Ureter (tissue), 1 donor: ENCODE results near the gene RPS6KA2. TPM values are rescaled to one million over a fixed set of nuclear protein-coding genes. Genes with fewer than 3 reads are reported as not detected.

Experiments
- DNase-seq: peaks from one replicate; pipeline ENCODE4 v3.0.0-alpha.2; 2020; ENCODE audit warnings: low spot score
- total RNA-seq: library from RNA; stranded (reverse); gene quantifications from one replicate; pipeline ENCODE4 v1.2.4, GENCODE V29; 2023
- donor health status: DM: yes; HTN: yes; CAD: no.

Gene RPS6KA2
- total RNA-seq, 1 donor from 2014 or later = 85.3 TPM

DNA sequence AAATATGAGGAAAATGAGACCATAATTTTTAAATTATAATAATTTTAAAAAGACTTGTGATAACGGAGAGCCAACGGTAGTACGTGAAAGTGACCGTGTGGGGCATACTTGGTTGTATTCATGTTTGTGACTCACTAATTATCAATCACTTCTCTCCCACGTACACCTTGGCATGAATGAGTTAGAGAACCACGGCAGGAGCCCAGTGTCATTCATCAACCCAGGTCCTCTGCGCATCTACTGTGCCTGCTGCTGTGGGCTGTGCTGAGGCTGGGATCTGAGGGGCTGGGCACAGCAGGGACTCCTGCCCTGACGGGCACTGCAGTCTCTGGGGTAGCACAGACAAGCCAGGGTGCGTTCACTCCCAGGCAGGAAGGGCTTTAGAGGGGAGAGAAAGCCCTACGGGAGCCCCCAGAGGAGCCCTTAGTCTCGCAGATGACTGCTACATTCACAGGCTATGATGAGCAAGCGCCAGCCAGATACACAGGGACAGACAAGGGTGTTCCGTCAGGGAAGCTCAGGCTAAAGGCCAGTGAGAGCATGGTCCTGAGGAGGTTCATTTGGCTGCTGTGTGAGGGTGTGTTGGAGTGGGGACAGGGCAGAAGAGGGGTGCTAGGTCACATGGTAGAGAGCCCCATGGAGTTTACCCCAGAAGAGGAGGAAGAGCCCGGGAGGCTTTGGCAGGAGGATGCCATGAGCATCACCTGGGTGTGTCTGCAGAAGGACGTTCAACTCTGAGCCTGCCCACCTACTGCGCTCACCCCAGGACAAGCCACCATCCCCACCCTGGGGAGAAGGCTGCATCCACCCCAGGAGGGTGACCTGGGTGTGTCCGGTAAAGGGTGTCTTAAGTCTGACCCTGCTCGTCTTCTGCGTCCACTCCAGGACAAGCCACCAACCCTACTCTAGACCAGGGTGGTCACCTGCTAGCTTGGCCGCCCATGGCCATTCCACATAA is 8.2 kb upstream of the RPS6KA2 start:
- no peak for DNase-seq

DNA sequence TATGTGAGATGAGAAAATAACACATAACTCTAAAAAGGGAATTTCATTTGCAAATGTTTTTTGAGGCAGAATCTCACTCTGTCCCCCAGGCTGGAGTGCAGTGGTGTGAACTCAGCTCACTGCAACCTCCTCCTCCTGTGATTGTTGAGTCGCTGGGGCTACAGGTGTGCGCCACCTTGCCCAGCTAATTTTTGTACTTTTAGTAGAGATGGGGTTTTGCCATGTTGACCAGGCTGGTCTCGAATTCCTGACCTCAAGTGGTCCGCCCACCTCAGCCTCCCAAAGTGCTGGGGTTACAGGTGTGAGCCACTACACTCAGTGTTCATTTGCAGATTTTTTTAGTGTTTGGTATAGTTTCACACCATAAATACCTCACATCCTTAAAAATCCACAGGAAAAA is 7.5 kb upstream of the RPS6KA2 start:
- DNase-seq = peak; percentile 18

DNA sequence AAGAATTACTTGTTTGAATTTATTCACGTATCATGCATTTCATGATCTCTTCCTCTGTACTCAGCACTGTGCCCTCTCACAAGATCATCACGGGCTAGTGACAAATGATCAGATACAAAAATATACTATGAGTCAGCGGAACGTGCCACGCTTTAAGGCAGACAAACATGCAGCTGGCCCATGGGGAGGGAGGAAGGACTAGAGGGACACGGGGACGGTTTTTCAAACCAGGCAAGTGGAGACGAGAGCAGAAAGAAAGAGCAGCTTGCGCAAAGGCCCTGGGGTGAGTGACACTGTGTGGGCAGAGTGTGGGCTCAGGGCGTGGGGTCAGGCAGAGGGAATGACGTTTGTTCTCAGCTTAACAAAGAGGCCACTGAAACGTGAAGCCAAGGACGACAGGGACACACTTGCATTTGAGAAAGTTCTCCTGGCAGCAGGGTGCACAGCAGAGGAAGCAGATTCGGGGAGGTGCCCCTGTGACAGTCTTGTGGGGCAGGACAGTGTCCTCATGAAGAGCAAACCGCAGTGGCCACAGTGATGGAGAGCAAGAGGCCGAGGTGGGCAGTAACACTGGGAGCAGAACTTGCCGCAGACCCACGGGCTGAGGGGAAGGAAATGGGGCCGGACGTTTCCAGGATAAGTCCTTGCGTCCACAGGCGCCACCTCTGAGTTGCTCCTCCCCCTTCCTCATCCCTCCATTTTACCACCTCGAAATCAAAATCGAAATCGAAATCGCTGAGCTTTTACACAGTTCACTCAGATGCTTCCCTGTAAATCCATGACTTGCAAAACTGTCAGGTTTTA is 6.9 kb upstream of the RPS6KA2 start:
- DNase-seq = no peak

DNA sequence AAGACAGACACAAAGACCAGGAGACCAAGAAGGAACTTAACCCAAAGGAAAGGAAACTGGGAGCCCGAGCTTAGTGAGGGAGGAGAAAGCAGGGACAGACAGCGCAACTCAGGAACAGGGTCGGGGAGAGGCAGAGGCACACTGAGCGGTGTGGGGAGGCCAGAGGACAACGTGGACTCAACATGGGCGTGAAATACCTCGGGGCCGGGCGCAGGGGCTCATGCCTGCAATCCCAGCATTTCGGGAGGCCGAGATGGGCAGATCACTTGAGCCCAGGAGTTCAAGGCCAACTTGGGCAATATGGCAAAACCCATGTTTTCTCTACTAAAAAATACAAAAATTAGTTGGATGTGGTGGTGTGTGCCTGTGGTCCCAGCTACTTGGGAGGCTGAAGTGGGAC is 5.7 kb upstream of the RPS6KA2 start:
- DNase-seq = peak; percentile 39

DNA sequence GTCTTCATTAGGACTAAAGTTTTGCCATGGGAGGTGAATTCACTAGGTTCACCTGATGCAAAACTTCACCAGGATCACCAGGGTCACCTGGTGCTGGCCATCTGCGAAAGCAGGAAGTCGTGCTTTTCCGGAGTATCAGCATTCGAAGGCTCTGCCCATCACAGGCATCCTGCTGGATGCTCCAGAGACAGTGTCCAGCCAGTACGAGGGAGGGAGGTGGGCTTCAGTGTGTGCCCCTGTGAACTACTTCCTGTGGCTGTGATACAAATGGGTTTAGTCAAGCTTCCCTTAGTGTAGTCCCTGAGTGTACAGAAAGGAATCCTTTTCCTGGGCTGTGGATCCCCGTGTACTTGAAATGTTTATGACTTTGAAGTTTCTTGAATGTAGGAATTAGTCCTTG is 3.4 kb upstream of the RPS6KA2 start:
- DNase-seq = no peak

DNA sequence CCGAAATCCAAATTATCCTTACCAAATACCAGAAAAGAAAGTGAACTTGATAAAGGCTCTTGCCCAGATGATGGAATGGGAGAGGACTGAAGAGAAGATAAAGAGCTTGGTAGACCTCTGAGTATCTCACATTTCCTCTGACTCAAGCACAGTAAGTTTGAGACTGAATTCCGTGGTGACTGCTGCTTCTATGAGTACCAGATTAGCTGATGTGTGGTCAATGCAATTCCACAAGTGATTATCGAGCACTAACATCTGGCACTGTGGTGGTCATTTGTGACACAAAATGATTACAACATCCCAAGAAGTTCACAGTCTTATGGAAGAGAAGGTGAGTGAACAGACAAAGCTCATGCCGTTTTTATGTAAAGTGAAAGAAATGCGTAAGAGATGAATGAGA is 2.6 kb upstream of the RPS6KA2 start:
- no peak for DNase-seq

DNA sequence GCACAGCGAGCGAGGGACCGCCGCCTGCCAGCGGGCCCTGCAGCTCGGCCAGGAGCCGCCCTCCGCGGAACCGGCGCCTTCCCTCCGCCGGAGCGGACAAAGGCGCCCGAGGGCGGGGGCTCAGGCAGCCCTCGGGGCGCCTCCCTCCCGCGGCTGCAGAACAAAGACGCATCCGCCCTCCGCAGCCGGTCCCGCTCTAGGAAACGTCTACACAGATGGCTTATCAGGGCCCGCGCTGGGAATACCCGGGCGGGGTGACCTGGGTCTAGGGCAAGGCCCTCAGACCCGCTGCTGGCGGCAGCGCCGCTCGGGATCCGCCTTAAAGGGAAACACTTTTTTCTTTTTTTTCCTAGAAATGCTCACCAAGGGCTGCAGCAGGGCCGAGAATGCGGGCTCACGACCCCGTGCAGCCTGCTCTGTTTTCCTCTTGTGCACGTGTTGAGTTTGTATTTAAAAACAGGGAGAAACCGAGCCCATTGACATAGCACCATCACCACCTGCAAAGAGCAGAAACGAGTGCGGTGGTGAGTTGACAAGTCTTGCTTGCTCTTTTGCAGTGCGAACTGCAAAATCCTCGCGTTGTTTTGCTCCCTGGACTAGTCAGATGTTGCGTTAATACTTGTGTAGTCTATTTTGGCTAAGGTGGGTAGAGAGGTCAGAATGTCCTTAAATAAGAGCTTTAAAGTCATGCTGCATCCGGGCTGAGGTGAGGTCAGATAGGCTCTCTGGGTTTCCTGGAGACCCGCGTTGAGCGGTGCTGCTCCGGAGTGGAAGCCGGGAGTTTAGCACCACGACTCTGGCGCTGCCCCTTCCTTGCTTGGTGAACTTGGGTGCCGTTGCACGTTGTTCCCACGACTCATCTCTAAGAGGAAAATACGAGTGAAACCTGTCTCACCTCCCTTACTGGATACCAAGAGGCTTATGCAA is 1.1 kb upstream of the RPS6KA2 start:
- DNase-seq = peak; percentile 56

DNA sequence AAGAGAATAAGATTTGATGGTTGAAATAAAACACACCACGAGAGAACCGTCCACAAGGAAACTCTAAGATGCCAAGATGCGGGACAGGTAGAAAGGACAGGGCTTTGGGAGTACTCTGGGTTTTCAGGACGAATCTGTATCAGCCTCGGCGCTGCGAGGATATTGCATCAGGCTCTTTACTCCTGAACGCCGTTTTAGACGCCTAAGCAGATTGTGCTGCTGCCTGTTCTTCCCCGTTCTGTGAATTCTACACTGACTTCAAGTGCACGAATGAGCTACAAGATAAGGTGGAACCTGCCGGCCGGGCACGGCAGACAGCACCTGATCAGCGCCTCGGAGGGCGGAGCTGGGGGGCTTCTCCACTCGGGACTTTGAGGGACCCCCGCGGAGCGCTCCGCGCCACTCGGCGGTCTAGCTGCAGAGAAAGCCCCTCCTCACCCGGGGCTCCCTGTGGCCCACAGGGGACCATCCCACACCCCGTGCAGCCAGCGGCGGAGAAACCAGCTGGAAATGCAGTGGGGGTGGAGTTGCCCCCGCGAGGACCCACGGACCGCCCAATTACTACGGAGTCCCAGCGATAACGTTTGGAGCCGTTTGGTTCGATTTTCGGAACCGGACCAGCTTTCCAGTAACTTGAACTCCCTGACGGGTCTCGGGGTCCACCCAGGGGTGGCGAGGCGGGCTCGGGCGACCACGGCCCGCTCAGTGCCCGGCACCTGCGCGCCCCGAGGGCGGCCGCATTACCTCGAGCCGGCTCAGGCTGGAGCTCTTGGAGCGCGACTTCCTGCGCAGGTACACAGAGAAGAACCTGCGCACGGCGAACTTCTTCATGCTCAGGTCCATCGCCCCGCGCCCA is 646 bp downstream of the RPS6KA2 start:
- peak; percentile 53 for DNase-seq

DNA sequence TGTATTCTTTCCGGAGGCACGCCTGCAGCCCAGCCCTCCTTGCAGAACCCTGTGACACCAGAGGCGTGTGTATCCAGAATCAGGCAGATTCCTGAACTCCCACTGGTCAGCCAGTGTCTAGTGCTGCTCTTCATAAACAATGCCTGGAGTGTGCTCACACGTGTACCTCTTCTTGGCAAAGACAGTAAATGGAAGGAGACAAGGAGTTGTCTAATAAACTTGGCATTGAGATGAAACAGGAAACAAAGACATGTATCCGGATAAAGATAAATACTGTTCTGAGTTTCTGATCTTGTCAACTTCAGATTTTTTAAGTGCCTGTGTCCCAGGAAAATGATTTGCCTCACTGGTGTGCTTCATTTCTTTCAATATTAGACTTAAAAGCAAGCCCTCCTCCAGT is 1.7 kb downstream of the RPS6KA2 start:
- DNase-seq = no peak

DNA sequence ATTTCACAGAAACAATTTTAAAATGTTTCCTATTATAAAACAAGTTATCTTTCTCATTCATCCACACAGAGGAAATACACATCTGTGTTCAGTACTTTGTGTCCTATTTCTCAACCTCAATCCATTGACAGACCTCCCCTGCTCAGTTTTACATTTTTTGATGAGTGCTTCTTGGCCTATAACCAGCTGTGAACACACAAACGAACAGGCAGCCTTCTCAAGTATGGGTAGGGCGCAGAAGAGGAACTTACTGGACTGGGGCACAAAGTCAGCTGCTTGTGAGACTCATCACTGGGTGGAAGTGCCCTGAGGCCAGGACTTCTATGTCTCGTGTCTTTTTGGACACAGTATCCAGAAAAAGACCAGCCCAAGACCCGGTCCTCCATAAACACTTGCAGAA is 2.8 kb downstream of the RPS6KA2 start:
- DNase-seq = no peak

DNA sequence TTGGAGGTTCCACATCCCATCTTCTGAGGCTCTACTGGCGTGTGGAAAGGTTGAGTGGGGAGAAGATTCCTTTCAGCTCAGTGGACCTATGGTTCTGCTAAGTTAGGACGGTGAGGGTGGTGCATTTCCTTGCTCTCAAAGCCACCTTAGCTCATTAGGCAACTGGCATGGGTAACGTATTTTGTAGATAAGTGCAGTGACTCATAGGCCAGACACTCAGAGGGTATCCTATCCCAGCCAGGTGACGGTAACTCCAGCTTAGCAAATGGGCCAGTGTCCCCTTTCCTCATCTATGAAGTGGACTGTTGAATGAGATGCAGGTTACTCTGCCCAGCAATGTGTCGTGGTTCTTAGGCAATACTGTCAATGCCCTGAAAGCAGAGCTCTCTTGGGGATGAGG is 3.7 kb downstream of the RPS6KA2 start:
- no peak for DNase-seq

DNA sequence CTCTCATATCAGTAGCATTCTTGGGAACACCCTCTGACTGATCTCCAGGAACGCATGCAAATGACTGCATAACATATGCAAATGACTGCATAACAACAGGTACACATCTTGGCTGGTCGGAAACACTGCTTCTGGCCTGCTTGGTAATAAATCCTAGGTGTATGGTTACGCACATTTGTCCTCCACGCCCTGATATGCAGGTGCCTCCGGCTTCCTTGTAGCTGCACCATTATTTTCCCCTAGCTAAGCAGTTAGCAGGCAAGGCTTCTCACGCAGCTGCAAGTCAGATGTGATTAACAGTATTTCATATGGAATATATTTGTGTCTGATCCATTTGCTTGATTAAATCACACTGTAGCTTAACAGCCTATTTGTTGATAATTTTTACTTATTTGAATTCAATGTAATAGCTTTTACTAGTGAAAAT is 5.9 kb downstream of the RPS6KA2 start:
- DNase-seq = no peak

DNA sequence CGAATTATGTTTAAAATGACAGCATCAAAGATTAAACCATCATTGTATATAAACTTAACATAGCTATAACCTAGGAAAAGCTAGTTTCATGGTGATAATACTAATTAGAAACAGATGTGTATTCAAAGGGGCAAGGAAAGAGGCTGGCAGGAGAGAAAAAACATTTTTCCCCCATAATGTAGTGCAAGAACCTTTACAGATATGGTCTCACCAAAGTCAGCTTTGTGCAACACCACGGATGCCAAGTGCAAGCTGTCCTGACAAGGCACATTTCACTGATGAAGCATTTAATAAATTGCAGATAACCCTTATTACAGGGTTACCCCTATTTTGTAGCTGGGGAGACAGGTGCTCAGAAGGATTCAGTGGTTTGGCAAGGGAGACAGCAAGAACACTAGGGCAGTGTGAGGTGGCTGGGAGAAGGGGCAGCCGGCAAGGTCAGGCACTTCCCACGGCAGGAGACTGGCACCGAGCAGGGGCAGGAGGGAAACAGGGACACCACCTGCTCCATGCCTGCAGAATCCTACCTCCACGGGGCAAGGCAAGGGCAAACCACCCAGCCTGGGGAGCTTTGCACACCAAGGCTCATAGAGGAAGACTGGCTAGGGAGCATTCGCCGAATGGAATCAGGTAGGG is 6.5 kb downstream of the RPS6KA2 start:
- DNase-seq = no peak

DNA sequence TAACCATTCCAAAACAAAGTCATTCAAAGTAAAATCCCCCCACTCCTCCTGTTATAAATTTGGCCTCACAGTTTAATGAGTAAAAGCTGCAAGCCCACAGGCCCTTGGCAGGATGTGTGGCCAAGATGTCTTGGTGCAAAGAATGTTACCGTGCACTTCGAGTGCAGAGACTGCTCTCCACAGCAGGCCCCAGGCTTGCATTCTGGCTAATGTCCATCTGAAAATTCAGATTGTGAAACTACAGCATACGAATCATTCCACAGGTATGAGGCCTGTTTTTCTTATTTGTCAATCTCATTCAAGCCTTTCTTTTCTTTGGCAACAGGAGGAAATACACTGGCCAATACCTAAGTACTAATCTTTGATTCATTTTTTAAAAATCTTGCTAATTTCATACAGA is 7.1 kb downstream of the RPS6KA2 start:
- peak; percentile 64 for DNase-seq

DNA sequence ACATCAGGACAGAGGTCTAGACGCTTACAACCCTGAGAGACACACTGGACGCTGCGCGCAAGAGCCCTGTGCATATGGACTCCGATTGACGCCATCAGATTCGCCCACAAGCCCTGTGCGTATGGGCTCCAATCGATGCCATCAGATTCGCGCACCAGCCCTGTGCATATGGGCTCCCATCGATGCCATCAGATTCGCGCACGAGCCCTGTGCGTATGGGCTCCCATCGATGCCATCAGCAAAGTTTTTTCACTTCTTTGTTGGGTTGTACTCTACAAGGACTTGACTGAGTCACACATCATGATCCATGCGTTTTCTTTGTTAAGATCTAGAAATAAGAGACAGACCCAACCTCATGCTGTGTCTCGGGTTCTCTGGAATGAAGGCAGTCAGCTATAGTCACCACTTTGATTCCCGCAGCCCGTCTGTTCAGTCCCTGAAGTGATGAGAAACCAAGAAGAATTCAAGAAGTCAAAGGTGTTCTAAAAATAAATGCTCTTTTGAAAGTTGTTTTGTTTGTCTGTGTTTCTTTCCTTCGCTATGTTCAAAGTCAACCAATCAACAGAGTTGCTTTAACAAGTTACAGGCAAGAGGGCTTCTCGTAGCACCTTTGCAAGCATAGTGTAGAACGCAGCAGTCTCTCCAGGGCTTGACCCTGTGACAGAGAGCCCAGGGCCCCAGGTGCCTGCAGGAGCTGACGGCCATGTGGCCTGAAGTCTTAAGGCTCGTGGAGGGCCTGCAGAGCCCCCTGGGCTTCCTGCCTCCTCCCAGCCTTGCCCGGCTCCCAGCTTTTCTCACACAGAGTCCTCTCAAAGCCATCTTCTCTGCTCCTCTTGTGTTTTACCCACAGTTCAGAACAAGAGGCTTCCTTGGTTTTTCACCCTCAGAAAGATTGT is 7.9 kb downstream of the RPS6KA2 start:
- DNase-seq = peak; percentile 19

DNA sequence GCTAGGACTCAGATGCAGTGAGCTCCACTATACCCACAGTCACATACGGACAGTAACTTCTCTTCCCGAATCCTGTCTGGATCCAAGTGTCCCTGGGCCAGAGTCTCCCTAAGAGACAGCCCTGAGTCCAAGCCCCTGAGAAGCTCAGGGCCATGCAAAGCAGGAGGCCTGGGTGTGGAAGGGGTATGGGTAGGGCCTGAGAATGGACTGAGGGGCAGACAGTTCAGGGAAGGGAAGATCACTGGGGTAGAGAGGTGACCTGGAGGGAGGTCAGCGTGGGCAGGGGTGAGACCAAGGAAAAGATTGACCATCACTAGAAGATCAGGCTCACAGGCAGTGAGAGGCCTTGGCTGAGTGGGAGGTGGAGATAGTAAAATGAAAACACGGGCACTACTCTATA is 8.8 kb downstream of the RPS6KA2 start:
- peak; percentile 19 for DNase-seq

DNA sequence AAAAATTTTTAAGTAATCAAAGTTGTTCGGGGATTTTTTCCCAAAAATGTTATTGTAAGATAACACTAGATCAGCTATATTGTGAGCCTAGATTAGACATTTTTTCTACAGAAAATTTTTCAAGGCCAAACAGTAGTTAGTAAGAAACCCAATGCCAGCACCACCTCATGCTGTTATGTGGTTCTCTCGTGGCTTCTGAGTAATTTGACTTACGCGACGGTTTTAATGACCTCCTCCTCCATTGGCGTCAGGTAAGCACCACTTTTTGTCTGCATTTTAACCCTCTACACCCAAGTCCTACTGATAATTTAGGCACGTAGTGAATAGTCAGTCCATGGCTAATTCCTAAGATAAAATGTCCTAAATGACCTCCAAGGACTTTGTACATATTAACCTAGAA is 9.7 kb downstream of the RPS6KA2 start:
- no peak for DNase-seq

DNA sequence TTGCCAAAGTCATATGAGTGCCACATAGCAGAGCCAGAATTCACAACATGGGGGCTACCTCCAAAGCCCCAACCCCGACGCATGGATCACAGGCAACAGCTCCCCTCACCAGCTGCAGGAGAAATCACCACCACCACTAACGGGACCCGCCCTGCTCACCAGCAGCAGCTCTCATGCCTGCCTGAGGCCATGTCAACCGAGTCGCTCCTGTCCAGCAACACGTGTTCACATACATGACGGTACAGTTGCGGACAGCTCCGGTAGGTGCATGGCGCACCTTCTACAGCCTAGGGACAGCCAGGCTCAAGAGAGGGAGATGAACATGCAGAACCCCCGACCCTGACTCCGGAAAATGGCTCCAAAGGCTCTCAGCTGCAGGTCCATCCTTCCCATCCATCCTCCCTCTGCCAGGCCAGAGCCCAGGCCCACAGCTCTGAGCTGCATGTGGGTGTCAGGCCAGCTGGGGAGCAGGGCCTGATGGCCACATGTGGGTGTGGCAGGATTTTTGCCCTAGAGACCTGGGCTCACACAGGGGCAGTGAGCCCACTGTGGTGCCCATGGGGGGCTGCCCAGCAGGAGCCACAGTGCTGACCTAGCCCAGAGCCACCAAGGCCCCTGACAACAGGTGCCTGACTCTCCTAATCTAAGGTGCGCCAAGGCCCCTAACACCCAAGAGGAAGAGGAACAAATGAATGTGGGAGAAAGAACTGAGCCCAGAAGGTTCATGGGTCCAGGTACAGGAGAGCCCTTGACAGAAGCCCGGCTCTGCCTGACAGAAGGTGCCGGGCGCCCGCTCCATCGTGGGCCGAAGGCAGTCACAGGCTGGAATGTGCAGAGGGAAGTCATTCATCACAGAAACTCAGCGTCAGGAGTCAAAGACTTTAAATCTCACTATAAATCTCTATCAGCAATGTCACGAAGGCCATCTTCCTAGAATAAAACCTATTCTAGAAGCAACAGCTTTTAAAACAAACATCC is 10.5 kb downstream of the RPS6KA2 start:
- peak; percentile 23 for DNase-seq
